Measurements from ENCODE around the gene RANBP2.
"Not testable (repeated sequence)": the region's sequence is repeated elsewhere in the genome, so short reads cannot be mapped to it uniquely, and the experiment has no call there.

DNA sequence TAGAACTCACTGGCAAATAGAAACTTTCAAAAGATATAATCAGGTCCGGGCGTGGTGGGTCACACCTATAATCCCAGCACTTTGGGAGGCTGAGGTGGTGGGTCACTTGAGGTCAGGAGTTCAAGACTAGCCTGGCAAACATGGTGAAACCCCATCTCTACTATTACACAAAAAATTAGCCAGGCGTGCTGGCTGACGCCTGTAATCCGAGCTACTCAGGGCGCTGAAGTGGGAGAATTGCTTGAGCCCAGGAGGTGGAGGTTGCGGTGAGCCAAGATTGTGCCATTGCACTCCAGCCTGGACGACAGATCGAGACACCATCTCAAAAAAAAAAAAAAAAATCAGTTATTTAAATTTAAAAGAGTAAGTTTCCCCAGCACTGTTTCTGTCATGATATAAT lies 38.7 kb downstream of the RANBP2 start:
- not testable (repeated sequence) for TF ChIP-seq JUNB (IDR thresholded peaks at IDR 0.05); EP300 (IDR thresholded peaks at IDR 0.05; ENCODE audit: borderline replicate concordance in 1 of 2, control insufficient read depth in 1 of 2, low read depth in 2 of 2, low read length in 2 of 2); TCF3 (IDR thresholded peaks at IDR 0.05; ENCODE audit: borderline replicate concordance, insufficient read depth, low read depth, low read length)

Data from GM12878 (cell line).